ENCODE results near the gene PRKCA. TPM values are rescaled to one million over a fixed set of nuclear protein-coding genes. Genes with fewer than 3 reads are reported as not detected.

Gene PRKCA
- total and polyA plus RNA-seq, 10 of the 15 experiments (the other 5 are each of a cell fraction or from before 2014, with no cell fraction given): 0.11 to 14.6 (median 0.72) TPM

GRCh38 chr17:66481271-66481670, 178.9 kb downstream of the PRKCA start:
- ATAC-seq (no peak), DNase-seq (ENCODE audit: low read depth, low spot score) (no peak), FAIRE-seq (no peak)
- no peaks in the 10 kb centered on the region for H3K79me2 ChIP-seq (ENCODE audit: control insufficient read depth, insufficient read depth, low read length)
- no peaks in the 10 kb centered on the region for H3K4me1 ChIP-seq (ENCODE audit: control insufficient read depth, insufficient read depth, low read length)
- 16% methylated on average over 8 of the region's 8 CpGs for WGBS (ENCODE audit: insufficient coverage, insufficient replicate concordance, low lambda C conversion rate, missing lambda C conversion rate)
- no TSS peak for BruUV-seq (replicated peaks)
- H3K27me3 ChIP-seq (replicated peaks in 1 of 2; ENCODE audit: control insufficient read depth in 2 of 2, insufficient read depth in 2 of 2, low read length in 1 of 2): no peaks in the 10 kb centered on the region
- POLR2A ChIA-PET: interaction anchor here (0.6 to 1.0 kb wide), 3 partner anchors 11 to 333 kb away, joined by 3 read pairs; no protein-coding TSS in a partner anchor
- H3K9ac ChIP-seq (ENCODE audit: control insufficient read depth, insufficient read depth, low read length): no peak overlapping the region
- in situ Hi-C loops (cut with MboI): no loop called here
- intact Hi-C loops (cut with micrococcal nuclease; ENCODE audit: unreplicated experiment): no loop called here
- no peak overlapping the region for H3K4me3 ChIP-seq
- CTCF ChIA-PET: interaction anchor here (0.6 to 1.4 kb wide), 2 partner anchors 11 to 85 kb away, joined by 3 to 5 read pairs; no protein-coding TSS in a partner anchor
- RAD21 ChIA-PET (ENCODE audit: unreplicated experiment): no interaction called here
- no peak overlapping the region for H3K27ac ChIP-seq (ENCODE audit: control insufficient read depth, insufficient read depth)
- H3K9me3 ChIP-seq (replicated peaks; ENCODE audit: control insufficient read depth, insufficient read depth, low read length): no peaks in the 10 kb centered on the region; the same call in 2 of the 3 replicates
- SMC1A ChIA-PET (ENCODE audit: uncharacterized antibody, unreplicated experiment): no interaction called here
- no peaks in the 10 kb centered on the region for H3K36me3 ChIP-seq (ENCODE audit: control insufficient read depth in 2 of 2, insufficient read depth in 2 of 2, low read length in 1 of 2)
- H2AFZ ChIP-seq (ENCODE audit: control insufficient read depth, low read depth, low read length): no peak overlapping the region
- no peaks in the 10 kb centered on the region for H4K20me1 ChIP-seq (ENCODE audit: control insufficient read depth, insufficient read depth)
- no peak overlapping the region for H3K4me2 ChIP-seq (ENCODE audit: control insufficient read depth, insufficient read depth)
- TF ChIP-seq BHLHE40 (IDR thresholded peaks at IDR 0.05; ENCODE audit: borderline replicate concordance in 1 of 2, low read depth in 2 of 2, low read length in 1 of 2) (no peak), STAT1 (conservative IDR thresholded peaks at IDR 0.05) (no peak), TCF3 (IDR thresholded peaks at IDR 0.05; ENCODE audit: borderline replicate concordance, insufficient read depth, low read depth, low read length) (no peak), KDM1A (IDR thresholded peaks at IDR 0.05; ENCODE audit: borderline replicate concordance) (no peak), E2F4 (IDR thresholded peaks at IDR 0.05; ENCODE audit: low read depth, low read length) (no peak), YBX1 (IDR thresholded peaks at IDR 0.05) (no peak), ZNF217 (IDR thresholded peaks at IDR 0.05) (no peak), ATF2 (IDR thresholded peaks at IDR 0.05; ENCODE audit: low read length) (no peak), ZBTB11 (CRISPR knock-in tag; IDR thresholded peaks at IDR 0.05) (no peak), RB1 (IDR thresholded peaks at IDR 0.05; ENCODE audit: borderline replicate concordance) (no peak), MLLT1 (IDR thresholded peaks at IDR 0.05) (no peak), ZBTB33 (IDR thresholded peaks at IDR 0.05) (no peak), MXI1 (IDR thresholded peaks at IDR 0.05; ENCODE audit: low read depth, low read length) (no peak)

All from GM12878 (cell line).